C4-2B (cell line): ENCODE data around the gene TNNT3.
"Not testable (repeated sequence)": the region's sequence is repeated elsewhere in the genome, so short reads cannot be mapped to it uniquely, and the experiment has no call there.

Experiments
- H3K27ac ChIP-seq: fragments of 450-650 bp; 2 replicates; pipeline ENCODE4 v1.5.1; 2017
- ZFX ChIP-seq: fragments of 450-650 bp; IDR thresholded peaks from 2 replicates; pipeline ENCODE4 v1.6.1; 2017
- TF ChIP-seq, protein P1 (sequence below): fragments of 450-650 bp; conservative IDR thresholded peaks from 2 replicates; pipeline ENCODE4 v1.5.1; 2017; ENCODE audit warnings: mild to moderate bottlenecking

TNNT3 gene

DNA sequence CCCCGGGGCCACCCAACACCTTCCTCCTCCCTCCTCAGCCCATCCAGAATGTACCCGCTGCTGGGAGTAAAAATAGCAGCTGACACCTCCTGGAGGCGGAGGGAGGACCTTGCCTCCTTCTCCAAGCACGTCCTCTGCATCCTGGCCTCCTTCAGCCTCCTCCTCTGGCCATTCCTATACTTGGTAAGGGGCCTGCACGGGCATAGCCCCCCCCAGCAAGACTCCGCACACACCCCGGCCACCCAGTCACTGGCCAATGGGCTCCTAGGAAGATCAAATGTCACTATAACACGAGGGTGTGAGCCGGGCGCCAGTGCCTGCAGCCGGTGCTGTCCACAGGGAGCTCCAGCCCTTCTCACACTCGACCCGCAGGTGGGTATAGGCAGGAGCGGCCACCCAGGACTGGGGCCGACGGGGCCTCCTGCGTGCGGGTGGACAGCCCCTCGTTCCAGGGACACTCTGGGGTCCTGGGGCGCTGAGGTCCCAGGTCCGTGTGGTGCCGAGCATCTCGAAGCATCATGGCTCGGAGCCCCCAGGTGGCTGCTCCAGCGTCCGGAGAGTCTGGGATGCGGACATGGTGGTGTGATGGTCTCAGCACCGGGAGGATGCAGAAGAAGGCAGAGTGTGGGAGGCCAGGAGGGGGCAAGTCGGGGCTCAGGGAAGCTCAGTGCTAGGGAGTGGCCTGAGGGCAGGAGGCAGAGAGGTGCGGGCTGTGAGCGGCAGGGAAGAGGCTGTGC is at the start of gene TNNT3:
Gene TNNT3 (plus strand): TSS at position 313 of the 737 bp plus-strand sequence. CDS start 3,172 bp downstream, outside the sequence.
- no peak within 1 kb of the TSS for H3K27ac ChIP-seq
- TF ChIP-seq, protein P1, sequence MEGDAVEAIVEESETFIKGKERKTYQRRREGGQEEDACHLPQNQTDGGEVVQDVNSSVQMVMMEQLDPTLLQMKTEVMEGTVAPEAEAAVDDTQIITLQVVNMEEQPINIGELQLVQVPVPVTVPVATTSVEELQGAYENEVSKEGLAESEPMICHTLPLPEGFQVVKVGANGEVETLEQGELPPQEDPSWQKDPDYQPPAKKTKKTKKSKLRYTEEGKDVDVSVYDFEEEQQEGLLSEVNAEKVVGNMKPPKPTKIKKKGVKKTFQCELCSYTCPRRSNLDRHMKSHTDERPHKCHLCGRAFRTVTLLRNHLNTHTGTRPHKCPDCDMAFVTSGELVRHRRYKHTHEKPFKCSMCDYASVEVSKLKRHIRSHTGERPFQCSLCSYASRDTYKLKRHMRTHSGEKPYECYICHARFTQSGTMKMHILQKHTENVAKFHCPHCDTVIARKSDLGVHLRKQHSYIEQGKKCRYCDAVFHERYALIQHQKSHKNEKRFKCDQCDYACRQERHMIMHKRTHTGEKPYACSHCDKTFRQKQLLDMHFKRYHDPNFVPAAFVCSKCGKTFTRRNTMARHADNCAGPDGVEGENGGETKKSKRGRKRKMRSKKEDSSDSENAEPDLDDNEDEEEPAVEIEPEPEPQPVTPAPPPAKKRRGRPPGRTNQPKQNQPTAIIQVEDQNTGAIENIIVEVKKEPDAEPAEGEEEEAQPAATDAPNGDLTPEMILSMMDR, result no peak
- no peak for TF ChIP-seq ZFX

DNA sequence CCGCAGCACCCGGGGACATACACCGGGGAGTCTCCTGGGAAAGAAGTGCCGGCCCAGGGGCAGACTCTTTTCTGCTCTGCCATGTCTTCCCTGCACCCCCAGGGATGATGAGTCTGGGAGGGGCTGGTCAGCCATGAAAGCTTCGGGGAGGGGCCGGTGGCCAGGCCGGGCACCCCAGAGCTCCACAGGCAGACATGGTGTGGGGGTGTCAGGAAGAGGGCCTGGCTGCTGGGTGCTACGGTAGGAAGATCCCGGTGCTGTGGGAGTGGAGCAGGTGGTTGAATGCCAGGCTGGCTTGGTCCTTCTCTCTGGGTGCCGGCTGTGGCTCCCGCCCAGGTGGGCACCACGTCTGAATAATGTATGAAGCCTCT is 49.2 kb upstream of the TNNT3 start:
- no peak overlapping the region for H3K27ac ChIP-seq

GRCh38 chr11:1870721-1871466 is 48.6 kb upstream of the TNNT3 start:
- no peak for TF ChIP-seq ZFX
- TF ChIP-seq, protein P1, result no peak
- H3K27ac ChIP-seq, result no peak overlapping the region

More for the DNA sequence above, 49.2 kb upstream of the TNNT3 start:
- TF ChIP-seq, protein P1, result no peak
- TF ChIP-seq ZFX, result no peak

DNA sequence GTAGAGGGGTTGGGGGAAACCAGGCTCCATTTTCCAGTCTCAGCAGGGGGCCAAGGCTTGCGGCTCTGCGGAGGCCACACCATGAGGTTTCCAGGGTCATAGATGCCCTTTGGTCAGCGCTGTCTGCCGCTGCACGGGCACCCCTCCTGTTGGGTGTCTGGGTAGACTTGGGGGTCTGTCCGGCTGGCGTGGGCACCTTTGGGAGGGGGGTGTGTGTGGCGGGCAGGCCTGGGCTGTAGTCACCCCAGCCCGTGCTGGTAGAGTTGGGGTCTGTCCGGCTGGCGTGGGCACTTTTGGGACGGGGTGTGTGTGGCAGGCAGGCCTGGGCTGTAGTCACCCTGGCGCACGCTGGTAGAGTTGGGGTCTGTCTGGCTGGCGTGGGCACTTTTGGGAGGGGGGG is 48.0 kb upstream of the TNNT3 start:
- H3K27ac ChIP-seq, result no peak overlapping the region
- TF ChIP-seq ZFX, result no peak
- TF ChIP-seq, protein P1, result no peak

GRCh38 chr11:1872267-1872985 is 47.1 kb upstream of the TNNT3 start:
- H3K27ac ChIP-seq, result no peak overlapping the region
- TF ChIP-seq, protein P1, result no peak
- no peak for TF ChIP-seq ZFX

DNA sequence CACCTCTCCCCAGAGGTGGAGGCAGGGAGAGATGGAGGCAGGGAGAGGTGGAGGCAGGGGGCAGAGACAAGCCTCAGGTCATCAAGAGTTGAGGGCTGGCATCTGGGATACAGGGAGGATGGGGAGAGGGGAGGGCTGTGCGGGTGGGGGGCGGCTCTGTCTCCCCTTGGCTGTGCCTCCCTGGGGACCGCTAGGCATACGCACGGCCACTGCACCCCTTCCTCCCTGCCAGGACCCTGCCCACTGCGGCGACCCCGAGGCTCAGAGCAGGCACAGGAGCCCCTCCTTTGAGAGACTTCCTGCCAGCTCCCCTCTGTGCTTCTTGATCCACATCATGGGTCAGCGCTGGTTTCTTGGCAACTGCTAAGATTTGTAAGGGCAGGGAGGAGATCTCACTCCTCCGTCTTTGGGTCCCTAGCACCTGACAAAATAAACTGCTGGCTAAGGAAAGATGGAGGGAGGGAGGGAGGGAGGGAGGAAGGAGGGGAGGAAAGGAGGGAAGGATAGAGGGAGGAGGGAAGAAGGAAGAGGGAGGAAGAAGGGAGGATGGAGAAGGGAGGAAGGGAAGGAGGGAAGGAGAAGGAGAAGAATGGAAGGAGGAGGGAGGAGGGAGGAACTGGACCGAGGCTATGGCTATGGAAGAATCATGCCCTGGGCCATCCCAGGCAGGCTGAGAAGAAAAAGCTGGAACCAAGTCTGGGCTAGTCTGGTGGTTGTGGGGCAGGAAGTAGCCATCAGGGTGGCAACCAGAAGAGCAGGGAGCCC is 46.3 kb upstream of the TNNT3 start:
- no peak overlapping the region for H3K27ac ChIP-seq
- TF ChIP-seq ZFX, result no peak
- TF ChIP-seq, protein P1, result no peak

DNA sequence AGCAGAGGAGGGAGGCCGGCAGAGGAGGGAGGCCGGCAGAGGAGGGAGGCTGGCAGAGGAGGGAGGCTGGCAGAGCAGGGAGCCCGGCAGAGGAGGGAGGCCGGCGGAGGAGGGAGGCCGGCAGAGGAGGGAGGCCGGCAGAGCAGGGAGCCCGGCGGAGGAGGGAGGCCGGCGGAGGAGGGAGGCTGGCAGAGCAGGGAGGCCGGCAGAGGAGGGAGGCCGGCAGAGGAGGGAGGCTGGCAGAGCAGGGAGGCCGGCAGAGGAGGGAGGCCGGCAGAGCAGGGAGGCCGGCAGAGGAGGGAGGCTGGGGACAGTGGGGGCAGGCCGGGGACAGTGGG is 45.7 kb upstream of the TNNT3 start:
- not testable (repeated sequence) for H3K27ac ChIP-seq

- not testable (repeated sequence) for H3K27ac ChIP-seq
These were observed 44.9 kb upstream of the TNNT3 start for GRCh38 chr11:1874441-1875092.
